GM21447 (cell line): ENCODE results near the gene UBAP2L.
A peak's percentile ranks its signal among the peaks of the same experiment; 100 is the strongest.
"Not testable (repeated sequence)": the region's sequence is repeated elsewhere in the genome, so short reads cannot be mapped to it uniquely, and the experiment has no call there.

Experiments used
- ATAC-seq: cut with Tn5 transposase; IDR thresholded peaks from one replicate; pipeline ENCODE4 v1.9.1; 2021; ENCODE audit not compliant: unreplicated experiment

The UBAP2L gene

DNA sequence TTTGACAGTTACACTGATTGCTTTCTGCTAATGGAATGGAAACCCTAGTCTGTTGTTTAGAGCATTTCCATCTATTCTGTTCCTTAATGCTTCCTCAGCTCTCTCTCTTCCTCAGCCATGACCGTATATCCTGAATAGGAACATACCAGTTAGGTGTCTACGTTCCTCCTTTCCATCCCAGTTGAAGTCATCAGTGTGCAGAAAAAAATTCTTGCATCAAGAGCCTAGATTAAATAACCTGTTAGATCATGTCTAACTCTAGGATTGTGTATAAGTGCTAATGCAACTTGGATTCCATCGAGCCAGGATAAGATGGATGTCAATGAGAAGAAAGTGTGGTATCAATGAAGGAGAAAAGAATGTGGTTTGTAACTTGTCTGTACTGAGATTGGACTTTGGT is 18.7 kb downstream of the UBAP2L start:
- ATAC-seq, result no peak

- ATAC-seq, result no peak
Measured at GRCh38 chr1:154240294-154240833, 19.6 kb downstream of the UBAP2L start.

DNA sequence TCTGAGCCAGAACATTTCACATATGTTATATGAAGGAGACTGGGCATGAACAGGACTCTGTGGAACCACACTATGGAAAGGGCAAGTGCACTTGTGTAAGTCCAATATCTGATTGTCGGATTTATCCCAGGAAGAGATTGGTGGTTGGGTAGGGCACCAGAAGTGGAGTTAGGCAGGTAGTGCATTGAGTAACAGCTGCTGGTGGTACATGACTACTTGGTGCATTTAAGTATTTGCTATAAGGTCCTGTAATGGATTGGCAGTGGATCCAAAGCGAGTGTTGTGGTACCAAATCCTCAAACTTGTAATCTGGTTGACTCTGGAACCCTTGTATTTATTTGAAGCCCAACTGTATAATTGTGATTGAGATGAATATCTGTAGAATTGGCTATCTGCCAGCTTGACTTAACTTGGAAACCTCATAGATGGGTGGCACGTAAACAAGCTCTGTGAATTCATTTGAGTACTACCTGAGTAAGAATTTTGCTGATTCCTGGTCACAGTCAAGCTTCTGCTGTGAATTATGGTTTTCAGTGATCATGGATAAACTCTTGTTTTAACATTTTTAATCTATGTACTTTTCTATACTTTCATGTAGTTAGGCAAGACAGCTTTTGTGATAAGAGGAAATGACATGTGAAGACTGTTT is 21.1 kb downstream of the UBAP2L start:
- ATAC-seq, result no peak

DNA sequence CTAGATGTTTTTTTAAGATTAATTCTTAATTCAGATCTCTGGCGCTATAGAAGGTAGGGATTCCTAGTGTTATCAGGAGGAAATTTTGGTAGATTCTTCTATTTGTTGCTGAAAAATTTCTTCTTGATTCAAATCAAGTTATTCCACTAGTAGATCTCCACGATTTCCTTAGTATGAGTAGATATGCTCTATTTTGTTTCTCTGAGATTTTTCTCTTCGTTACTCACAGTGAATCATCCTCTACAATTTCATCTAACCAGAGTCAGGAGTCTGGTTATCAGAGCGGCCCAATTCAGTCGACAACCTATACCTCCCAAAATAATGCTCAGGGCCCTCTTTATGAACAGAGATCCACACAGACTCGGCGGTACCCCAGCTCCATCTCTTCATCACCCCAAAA is 32.9 kb downstream of the UBAP2L start:
- no peak for ATAC-seq

DNA sequence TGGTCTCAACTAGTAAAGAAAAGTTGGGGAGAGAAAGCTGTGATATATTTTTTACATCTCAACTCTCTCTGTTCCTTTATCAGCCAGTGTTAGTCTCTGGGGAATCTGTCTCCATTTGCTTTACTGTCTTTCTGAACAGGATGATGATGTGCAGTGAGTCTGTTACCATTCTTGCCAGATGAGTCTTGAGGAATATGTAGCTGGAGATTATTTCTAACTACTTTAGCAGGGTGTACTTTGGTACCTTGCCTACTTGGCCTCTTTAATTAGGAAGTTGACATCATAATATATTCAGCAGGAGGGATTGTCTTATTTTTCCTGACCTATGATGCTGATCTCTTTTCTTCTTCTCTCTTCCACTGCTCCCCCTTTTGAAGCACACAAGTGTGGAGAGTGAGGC is 35.9 kb downstream of the UBAP2L start:
- ATAC-seq, result no peak

GRCh38 chr1:154258784-154259183 is 38.0 kb downstream of the UBAP2L start:
- no peak for ATAC-seq

DNA sequence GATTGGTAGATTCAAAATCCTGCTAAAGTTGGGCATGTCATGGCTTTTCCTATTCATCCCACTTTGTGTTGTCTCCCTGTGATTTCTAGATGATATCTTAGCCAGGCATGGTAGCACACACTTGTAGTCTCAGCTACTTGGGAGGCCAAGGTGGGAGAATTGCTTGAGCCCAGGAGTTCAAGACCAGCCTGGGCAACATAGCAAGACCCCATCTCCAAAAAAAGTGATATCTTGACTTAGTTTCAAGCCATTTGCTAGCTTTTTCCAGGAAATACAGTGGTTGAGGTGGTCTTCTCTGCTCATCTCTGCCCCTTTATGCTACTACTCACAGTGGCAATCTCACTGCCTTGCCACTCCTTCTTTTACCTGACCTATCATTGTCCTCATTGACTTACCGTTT is 39.4 kb downstream of the UBAP2L start:
- ATAC-seq, result no peak

- ATAC-seq, result no peak
Measured at GRCh38 chr1:154263465-154264332, 42.9 kb downstream of the UBAP2L start.

DNA sequence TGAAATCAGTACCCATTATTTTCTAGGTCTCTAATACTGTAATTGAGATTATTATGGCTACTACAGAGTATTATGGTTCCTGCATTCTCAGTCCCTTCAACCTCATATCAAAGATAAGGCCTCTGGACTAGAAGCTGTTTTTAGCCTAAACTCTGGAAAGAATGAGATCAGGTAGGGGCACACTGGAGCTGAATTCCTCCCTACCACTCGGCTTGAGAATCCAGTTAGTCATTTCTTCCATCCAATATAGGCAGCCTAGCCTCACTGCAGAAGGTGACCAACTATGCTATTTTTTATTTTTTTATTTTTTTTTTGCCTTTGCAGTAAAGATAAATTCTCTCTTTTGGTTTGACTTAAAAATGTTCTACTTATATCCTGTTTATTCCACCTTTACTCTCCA is 43.7 kb downstream of the UBAP2L start:
- no peak for ATAC-seq

GRCh38 chr1:154265586-154265985 is 44.8 kb downstream of the UBAP2L start:
- ATAC-seq, result no peak

DNA sequence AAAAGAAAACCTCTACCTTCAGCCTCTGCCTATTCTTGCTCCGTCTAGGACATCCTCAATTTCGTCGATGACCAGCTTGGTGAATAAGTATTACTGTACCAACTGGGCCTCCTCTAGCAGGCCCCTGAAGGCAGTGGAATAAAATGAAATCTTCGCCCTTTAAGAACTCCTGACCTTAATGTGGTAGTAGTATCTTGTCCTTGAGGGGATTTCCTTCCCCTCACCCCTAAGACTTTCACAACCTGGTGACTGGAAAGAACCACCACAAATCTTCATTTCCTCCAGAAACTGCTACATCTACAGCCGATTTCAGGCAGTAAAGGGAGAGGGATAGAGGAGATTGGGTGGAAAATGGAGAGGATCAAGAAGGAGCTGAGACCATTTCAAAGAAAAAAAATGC is 50.1 kb downstream of the UBAP2L start:
- ATAC-seq, result no peak

GRCh38 chr1:154272217-154272998 is 51.7 kb downstream of the UBAP2L start, which contains the start of gene HAX1:
HAX1 (plus strand) TSS chr1:154272629; CDS start chr1:154272724, 95 bp downstream.
- ATAC-seq, result peak; percentile 85

- no peak for ATAC-seq
Measured at GRCh38 chr1:154272999-154273563, 52.3 kb downstream of the UBAP2L start.

DNA sequence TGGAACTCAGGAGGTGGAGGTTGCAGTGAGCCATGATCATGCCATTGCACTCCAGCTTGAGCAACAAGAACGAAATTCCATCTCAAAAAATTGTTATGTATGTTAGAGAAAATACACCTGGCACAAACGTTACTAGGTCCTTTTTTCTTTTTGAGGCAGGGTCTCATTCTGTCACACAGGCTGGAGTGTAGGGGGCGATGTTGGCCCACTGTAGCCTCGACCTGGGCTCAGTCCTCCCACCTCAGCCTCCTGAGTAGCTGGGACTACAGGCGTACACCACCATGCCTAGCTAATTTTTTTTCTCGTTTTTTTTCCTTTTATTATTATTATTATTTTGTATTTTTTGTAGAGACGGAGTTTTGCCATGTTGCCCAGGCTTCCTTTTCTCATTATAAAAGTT is 56.0 kb downstream of the UBAP2L start:
- ATAC-seq, result no peak

- ATAC-seq, result not testable (repeated sequence)
Measured at GRCh38 chr1:154287591-154287990, 66.8 kb downstream of the UBAP2L start.

- ATAC-seq, result no peak
Measured at GRCh38 chr1:154288661-154289060, 67.9 kb downstream of the UBAP2L start.

DNA sequence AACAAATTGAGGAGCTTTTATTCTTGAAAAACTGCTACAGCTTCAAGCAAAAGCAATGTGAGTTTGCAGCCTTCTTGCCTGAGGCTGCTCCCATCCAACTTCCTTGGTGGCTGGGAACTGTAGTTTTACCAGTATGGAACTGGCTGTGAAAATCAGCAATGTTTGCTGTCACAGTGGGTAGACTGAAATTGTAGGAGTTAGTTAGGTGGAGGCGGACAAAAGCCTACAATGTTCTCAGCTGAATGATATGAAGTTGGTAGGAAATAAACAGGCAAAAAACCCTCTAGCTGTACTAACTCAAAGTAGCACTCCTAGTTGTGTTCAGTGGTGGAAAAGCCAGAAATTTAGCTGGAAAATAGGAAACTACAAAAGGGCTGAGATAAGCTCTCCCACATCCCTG is 70.2 kb downstream of the UBAP2L start:
- ATAC-seq, result no peak

- ATAC-seq, result no peak
Measured at GRCh38 chr1:154295408-154296235, 74.9 kb downstream of the UBAP2L start.

DNA sequence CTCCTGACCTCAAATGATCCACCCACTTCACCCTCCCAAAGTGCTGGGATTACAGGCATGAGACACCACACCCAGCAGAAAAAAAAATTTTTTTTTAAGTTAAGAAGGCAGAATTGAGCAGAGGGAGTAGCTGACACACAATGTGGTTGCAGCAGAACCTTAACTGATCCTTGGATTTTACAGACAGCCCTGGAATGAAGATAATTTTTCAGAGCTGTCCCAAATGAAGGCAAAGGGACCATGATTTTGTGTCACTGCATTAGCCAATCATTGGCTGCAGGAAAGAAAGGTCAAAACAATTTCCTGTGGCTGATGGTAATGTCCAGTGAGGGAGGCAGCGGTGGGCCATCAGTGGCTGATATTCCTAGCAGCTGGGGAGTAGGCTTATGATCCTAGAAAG is 80.8 kb downstream of the UBAP2L start:
- ATAC-seq, result no peak

GRCh38 chr1:154304664-154305337 is 84.0 kb downstream of the UBAP2L start:
- ATAC-seq, result no peak
